Measurements from ENCODE around the gene ARHGAP18.
A peak's percentile ranks its signal among the peaks of the same experiment; 100 is the strongest.

ARHGAP18 gene

DNA sequence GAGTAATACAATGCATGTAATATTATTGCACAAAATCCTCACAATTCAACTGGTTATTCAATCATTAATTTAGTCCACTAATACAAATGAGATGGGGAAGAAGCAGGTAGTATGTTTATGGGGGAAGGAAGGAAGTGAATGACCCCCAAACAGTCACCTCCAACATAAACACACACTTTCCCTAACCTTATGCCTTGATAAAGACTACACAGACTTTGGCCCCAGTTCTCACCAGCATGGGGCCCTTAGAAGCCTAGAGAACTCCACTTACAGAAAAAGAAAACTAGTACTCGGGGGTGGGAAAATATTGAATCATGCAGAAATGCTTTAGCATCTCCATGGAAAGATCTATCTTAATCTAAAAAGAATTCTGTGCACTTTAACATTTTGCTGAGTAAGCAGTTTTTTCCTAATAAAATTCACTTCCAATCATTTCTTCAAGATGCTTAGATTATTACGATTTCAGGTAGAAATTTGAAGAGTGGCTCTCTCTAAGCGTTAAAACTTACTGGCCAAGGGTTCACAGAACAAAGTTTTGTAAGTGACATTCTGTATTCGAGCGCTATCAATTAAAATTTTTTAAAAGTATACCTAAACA, 18.8 kb downstream of the ARHGAP18 start:
- DNase-seq = no peak

DNA sequence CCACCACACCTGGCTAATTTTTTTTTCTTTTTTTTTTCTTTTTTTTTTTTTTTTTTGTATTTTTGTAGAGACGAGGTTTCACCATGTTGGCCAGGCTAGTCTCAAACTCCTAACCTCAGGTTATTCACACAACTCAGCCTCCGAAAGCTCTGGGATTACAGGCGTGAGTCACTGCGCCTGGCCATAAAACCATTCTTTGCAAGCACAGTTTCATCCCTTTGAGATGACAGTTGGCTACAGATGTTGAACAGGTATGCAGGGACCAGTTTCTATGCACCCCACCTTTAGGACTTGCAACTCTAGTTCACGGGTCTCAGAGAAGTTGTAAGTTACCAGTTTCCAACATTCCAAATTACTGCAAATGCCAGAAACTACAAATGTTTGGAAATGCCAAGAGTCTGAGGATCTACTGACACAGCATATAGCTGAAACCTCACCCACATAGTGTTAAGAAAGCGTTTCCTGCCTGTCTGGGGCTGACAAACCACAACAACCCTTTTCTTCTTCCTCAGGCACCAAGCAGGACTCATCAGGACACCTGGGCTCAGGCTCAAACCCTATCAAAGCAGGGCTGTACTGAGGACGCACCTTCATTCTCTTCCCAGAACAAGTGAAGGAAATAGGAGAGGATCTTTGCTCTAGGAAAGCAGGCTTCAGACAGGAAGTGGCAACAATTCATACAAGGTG, 22.9 kb downstream of the ARHGAP18 start:
- DNase-seq = no peak

DNA sequence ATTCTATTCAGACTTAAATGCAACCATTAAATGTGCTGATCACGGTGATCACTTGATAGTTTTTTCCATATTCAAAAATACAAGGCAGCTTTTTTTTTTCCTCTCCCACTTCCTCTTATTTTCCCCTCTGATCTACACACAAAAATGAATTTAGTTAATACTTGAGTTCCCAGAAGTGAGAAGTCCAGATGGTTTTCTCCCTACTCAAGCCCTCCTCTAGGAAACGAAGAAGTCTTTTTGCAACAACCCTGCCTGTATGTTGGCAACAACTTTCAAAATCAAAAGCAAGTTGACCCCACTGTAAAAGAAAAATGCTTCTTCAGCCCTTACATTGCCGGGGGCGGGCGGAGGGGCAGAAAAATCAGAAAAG, 24.3 kb downstream of the ARHGAP18 start:
- DNase-seq = no peak

- DNase-seq = no peak
Observed at GRCh38 chr6:129684903-129685661, 24.9 kb downstream of the ARHGAP18 start.

DNA sequence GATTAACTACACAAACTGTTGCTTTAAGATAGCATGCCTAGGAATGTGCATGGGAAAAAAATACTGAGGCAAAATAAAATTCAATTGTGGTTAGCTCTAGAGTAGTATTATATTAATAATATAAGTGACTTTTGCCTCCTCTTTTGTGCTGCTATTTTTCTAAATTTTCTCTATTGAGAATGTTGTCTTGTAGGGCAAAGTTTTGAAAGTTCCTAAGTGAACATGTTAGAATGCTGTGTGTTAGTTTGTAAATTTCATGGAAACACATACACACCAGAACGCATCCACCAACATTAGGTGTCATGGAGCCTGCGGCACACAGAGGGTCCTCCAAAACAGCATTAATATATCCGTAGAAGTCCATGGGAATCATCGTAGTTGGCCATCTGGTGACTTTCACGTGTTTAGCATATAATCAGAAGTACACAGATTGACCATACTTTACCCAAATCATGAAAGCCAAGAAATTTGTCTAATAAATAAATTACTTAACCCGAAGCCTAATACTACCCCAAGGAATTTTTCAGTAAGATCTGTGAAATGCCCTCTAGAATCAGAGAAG, 25.6 kb downstream of the ARHGAP18 start:
- DNase-seq = no peak

DNA sequence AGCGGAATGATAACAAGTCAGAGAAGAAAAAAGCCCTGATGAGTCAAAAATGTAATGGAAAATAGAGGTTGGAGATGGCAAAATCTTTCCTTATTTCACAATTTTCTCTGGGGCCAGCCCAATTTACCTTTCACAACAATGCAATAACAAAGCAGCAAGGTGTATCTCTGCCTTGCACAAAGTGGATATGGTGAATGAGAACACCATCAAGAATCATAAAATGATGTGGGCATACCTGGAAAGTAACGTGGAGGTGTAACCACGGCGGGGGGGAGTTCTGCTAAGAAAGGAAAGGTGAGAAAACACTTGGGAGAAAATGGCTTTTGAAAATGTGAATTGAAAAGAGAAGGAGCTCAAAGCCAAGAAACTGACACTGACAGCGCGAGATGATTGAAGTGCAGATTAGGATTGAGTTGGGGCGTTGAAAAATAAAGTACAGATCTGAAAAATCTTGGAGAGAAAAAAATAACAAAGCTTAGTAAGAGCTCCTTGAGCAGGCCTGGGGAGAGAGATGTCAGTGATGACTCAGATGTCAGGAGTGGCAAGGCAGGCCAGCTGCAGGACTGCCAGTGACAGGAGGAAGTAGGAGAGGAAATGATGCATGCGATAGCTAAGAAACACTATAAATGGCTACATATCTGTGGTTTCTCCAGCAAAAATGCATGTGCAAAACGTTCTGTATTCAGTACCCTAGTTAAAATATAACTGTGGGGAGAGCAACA, 26.2 kb downstream of the ARHGAP18 start:
- peak; percentile 58 for DNase-seq

DNA sequence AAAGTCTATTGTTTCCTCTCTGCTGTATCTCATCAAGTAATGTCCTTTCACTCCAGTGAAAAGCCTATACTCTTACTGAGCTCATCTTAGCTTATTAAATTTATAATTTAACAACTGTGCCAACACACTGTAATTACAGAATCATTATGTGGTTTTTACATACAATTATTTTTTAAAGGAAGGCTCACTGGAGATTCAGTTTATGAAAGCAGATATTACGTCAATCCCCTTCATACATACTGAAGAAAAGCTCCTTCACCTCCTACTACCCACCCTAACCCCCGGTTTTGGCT, 28.1 kb downstream of the ARHGAP18 start:
- peak; percentile 55 for DNase-seq

DNA sequence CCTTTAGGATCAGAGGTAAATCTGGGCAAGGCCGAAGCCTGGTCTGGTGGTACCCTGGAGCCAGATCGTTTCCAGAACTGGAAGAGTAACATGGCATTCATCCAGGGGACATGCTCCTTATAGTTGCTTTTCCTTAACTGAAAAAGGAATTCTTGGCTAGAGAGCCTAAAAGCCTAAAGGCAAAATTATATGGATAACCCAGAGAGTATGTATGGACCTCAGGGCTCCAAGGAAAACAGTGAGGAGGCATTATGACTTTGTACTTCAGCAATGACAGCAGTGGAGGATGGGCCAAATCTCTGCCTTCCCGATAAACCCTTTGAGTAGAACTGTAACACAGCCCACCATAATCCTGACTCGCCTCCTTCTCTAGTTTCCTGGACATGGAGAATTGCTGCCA, 29.3 kb downstream of the ARHGAP18 start:
- DNase-seq = no peak

- DNase-seq = peak; percentile 38
Observed at GRCh38 chr6:129679758-129680157, 30.2 kb downstream of the ARHGAP18 start.

- no peak for DNase-seq
Observed at GRCh38 chr6:129679275-129679674, 30.7 kb downstream of the ARHGAP18 start.

GRCh38 chr6:129678463-129678862, 31.5 kb downstream of the ARHGAP18 start:
- no peak for DNase-seq

DNA sequence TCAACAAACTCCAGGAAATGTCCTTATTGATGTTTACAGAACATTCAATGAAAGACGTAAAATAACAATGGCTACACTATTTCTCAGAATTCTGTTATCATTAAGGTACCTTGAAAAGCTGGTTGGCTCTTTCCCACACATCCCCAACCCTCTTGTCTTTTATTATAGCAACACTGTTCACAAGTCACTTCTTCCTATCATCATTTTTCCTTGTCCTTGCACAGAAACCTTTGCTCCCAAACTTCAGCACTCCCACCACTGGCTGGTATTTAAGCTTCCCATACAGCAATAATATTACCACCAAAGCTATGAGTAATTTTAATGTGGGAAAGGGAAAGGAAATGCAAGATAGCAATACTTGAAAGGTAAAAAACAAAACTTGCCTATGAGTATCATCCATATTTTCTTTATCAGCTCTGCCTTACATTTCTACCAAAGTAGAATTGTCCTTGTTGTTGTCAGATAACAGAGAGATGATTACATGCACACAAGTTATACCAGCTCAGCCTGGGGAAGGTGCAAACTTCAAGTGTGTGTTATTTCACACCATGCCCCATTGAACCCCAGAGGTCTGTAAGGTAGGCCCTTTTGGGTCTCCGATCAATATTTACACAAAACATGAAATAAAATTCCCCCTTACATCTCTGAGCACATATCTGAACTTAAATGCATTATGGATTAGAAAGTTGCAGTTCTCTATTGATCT, 32.2 kb downstream of the ARHGAP18 start:
- no peak for DNase-seq

DNA sequence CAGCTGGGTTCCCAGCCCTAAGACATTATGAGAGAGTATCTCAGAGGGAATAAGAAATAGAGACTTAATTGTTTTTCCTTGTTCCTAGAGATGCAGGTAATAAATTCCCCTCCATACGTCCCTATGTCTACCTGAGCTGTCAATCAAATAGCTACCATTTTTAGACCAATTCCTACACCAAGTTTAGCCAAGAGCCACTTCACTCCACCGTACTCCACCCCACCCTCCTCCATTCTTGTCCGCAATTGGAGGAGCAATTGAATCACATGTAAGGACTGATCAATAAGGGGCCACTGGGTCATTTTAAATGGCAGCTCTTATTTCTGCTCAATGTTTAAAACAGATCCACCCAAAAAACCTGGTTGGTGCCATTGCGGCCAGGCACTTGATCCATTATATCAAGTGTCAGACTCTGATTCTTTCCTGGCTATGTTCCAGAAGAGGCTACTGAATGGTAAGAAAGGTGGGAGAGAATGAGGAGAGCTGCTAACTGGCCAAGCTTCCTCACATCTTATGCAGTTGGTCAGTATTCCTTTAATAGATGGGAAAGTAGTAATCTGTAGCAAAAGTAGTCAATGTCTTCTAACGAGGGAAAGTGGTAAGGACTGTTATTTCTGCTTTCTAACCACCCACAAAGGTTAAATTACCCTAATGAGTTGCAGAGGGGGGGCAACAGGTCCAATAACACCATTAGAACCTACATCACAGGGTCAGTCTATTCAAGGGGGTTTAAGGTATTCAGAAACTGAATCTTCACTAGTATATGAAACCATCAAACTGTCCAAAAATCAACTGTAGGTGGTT, 34.1 kb downstream of the ARHGAP18 start:
- DNase-seq = peak; percentile 9

DNA sequence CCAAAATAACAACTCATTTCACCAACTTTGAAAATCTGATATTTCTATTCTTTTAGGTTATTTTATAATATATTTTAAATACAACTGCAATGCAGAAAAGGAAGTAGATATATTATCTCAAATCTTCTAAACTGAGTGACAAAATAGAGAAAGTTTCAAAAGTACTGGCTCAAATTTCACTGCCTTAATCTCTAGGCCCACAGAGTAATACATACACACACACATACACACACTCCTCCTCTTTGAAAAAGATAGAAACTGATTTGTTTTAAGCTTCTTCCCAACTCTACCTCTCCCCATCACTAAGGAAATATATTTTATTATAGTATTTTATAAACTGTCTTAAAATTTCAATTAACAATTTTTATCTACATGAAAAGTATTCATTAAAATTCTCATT, 36.2 kb downstream of the ARHGAP18 start:
- no peak for DNase-seq

DNA sequence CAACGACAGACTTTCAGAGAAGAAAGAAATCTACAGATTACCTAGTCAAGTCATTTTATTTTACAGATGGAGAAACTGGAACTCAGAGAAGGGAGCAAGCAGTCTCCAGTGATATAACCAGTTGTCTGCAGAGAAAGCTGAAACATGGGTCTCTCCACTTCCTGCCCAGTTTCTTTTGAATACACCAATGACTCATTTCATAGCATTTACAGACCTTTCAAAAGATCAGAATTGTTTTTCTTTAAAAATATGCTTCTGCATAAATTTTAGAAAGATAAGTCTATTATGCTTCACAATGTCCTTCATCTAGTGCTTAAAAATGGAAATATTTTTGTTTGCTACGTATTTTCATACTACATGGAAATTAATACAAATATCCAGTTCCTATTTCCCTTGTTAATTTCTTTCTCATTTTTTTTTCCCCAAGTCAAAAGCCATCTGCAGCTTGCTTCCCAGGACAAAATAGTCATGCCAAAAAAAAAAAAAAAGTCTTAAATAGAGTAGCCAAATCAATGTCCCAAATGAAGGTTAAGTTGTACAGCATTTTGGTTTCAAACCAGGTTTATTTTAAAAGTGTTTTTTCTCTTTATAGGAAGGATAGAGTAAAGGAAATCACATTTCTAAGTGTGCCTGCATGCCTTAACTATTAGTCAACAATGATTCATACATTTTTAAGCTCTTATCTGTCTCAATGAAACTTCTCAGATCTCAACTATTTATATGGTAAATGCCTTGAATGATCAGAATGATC, 36.9 kb downstream of the ARHGAP18 start:
- peak; percentile 36 for DNase-seq

GRCh38 chr6:129672341-129672682, 37.7 kb downstream of the ARHGAP18 start:
- no peak for DNase-seq

GRCh38 chr6:129671442-129672340, 38.3 kb downstream of the ARHGAP18 start:
- peak; percentile 17 for DNase-seq

- DNase-seq = no peak
Observed at GRCh38 chr6:129670634-129671033, 39.3 kb downstream of the ARHGAP18 start.

- DNase-seq = peak; percentile 58
Observed at GRCh38 chr6:129667621-129668020, 42.4 kb downstream of the ARHGAP18 start.

GRCh38 chr6:129667034-129667433, 42.9 kb downstream of the ARHGAP18 start:
- DNase-seq = peak; percentile 15
